MG63 (cell line): ENCODE results near the gene TLE6. TPM values are rescaled to one million over a fixed set of nuclear protein-coding genes. Genes with fewer than 3 reads are reported as not detected.

Experiments used
- DNase-seq: peaks from one replicate; pipeline ENCODE4 v3.0.0-alpha.2; 2020
- H3K27me3 ChIP-seq: fragments of 250-450 bp; sonication (Bioruptor Pico); 2 replicates; pipeline ENCODE4 v1.5.1; 2020; ENCODE audit warnings: mild to moderate bottlenecking, moderate library complexity
- H3K36me3 ChIP-seq: fragments of 250-450 bp; sonication (Bioruptor Pico); 2 replicates; pipeline ENCODE4 v1.5.1; 2020; ENCODE audit warnings: mild to moderate bottlenecking, moderate library complexity
- H3K4me3 ChIP-seq: fragments of 250-450 bp; sonication (Bioruptor Pico); 2 replicates; pipeline ENCODE4 v1.5.1; 2020; ENCODE audit warnings: mild to moderate bottlenecking, moderate library complexity
- H3K9me3 ChIP-seq: fragments of 250-450 bp; sonication (Bioruptor Pico); 2 replicates; pipeline ENCODE4 v1.5.1; 2020; ENCODE audit warnings: mild to moderate bottlenecking, moderate library complexity
- total RNA-seq: library from RNA; depleted of rRNA; stranded (reverse); fragments of >200 nt; shearing (Covaris generic); gene quantifications from 2 replicates; pipeline ENCODE4 v1.2.3, GENCODE V29; 2014; ENCODE audit warnings: low replicate concordance

Gene TLE6
- total RNA-seq, 1 experiment from 2014 or later: not detected

- Histone ChIP-seq H3K27me3 (no peaks in the 10 kb centered on the region), H3K4me3 (no peak overlapping the region), H3K36me3 (no peaks in the 10 kb centered on the region), H3K9me3 (no peaks in the 10 kb centered on the region)
- no peak for DNase-seq
These were observed 35.4 kb downstream of the TLE6 start for GRCh38 chr19:3012621-3013262.

GRCh38 chr19:3013263-3013725 is 35.9 kb downstream of the TLE6 start:
- no peak for DNase-seq
- H3K36me3 ChIP-seq: no peaks in the 10 kb centered on the region
- H3K27me3 ChIP-seq: no peaks in the 10 kb centered on the region
- no peaks in the 10 kb centered on the region for H3K9me3 ChIP-seq
- H3K4me3 ChIP-seq: no peak overlapping the region

DNA sequence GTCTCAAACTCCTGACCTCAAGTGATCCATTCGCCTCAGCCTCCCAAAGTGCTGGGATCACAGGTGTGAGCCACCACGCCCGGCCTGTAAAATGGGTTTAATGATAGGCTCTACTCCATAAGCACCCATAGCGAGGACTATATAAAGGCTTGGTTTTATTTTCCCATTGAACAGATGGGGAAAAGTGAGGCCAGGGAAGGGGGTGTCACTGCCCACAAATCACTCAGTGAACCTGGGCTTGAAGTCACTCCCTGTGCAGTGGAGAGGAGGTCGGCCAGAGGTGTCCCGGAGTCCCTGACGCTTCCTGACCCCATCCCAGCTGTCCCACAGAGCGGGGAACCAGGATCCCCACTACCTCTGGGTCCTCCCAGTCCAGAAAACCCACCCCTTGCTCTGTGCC is 36.8 kb downstream of the TLE6 start:
- no peaks in the 10 kb centered on the region for H3K27me3 ChIP-seq
- H3K36me3 ChIP-seq: no peaks in the 10 kb centered on the region
- H3K4me3 ChIP-seq: no peak overlapping the region
- DNase-seq: no peak
- no peaks in the 10 kb centered on the region for H3K9me3 ChIP-seq

DNA sequence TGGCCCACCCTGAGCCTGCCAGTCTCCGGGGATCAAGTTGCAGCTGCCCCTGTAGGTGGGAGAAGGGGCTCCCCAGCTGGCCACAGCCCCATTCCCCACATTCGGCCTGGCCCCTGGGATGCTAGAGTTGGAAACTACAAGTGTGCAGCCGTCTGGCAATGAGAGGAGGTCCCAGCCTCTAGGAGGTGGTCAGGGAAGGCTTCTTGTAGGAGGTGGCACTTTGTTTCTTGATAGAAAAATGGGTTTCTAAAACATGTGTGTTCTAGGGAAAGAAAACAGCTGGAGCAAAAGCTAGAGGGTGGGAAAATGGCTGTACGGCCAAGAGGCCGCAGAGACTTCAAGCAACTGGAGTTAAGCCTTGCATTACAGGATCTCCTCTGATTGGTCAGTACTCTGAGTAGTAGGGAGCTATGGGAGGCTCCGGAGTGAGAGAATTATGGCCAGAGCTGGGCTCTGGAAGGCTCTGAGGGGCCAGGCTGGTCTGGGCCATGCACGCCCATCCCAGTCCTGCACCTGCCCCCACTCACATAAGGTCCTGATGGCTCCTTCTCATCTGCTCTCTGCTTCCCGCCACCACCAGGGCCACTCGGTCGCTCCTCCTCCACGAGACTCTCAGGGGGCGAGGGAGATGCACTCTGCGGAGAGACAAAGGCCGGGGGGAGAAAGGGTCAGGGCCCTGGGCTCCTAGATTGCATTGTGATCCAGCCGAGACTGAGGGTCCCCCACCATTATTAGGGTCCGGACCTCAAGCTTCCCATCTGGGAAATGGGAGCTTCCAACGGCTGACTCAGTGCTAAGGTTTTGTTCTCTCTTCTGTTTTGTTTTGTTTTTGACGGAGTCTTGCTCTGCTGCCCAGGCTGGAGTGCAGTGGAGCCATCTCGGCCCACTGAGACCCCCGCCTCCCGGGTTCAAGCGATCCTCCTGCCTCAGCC is 38.0 kb downstream of the TLE6 start:
- Histone ChIP-seq H3K4me3 (no peak overlapping the region), H3K27me3 (no peaks in the 10 kb centered on the region)
- DNase-seq: no peak

GRCh38 chr19:3017923-3018322 is 40.6 kb downstream of the TLE6 start:
- H3K27me3 ChIP-seq: no peaks in the 10 kb centered on the region
- no peaks in the 10 kb centered on the region for H3K36me3 ChIP-seq
- no peak for DNase-seq
- H3K4me3 ChIP-seq: no peak overlapping the region
- H3K9me3 ChIP-seq: no peaks in the 10 kb centered on the region

More for the DNA sequence above, 38.0 kb downstream of the TLE6 start:
- no peaks in the 10 kb centered on the region for H3K9me3 ChIP-seq
- H3K36me3 ChIP-seq: no peaks in the 10 kb centered on the region

- no peaks in the 10 kb centered on the region for H3K27me3 ChIP-seq
- no peak overlapping the region for H3K4me3 ChIP-seq
- no peaks in the 10 kb centered on the region for H3K9me3 ChIP-seq
- no peak for DNase-seq
- H3K36me3 ChIP-seq: no peaks in the 10 kb centered on the region
These were observed 42.0 kb downstream of the TLE6 start for GRCh38 chr19:3019211-3019854.

DNA sequence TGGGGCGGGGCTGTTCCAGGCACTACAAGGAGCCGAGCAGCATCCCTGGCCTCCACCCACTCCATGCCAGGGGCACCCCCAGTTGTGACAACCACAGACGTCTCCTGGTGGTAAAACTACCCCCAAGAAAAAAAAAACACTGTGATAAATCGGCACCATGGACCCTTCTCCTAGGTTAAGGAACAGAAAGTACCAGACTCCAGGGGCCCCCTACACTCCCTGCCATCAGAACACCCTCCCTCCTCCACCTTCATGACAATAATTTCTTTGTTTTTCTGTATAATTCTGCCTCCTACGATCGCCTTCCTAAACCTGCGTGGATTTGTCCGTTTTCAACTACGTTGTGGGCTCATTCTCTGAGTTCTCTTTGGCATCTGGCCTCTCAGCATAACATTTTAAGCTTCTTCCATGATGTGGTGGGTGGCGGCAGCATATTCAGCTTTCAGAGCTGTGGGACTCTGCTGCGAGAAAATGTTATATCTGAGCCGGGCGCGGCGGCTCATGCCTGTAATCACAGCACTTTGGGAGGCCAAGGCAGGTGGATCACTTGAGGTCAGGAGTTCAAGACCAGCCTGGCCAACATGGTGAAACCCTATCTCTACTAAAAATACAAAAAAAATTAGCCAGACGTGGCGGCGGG is 43.1 kb downstream of the TLE6 start:
- no peaks in the 10 kb centered on the region for H3K36me3 ChIP-seq
- no peak for DNase-seq
- H3K27me3 ChIP-seq: no peaks in the 10 kb centered on the region
- H3K4me3 ChIP-seq: no peak overlapping the region
- no peaks in the 10 kb centered on the region for H3K9me3 ChIP-seq

- DNase-seq: no peak
- Histone ChIP-seq H3K4me3 (no peak overlapping the region), H3K36me3 (no peaks in the 10 kb centered on the region), H3K9me3 (no peaks in the 10 kb centered on the region), H3K27me3 (no peaks in the 10 kb centered on the region)
These were observed 47.1 kb downstream of the TLE6 start for GRCh38 chr19:3024509-3024869.

DNA sequence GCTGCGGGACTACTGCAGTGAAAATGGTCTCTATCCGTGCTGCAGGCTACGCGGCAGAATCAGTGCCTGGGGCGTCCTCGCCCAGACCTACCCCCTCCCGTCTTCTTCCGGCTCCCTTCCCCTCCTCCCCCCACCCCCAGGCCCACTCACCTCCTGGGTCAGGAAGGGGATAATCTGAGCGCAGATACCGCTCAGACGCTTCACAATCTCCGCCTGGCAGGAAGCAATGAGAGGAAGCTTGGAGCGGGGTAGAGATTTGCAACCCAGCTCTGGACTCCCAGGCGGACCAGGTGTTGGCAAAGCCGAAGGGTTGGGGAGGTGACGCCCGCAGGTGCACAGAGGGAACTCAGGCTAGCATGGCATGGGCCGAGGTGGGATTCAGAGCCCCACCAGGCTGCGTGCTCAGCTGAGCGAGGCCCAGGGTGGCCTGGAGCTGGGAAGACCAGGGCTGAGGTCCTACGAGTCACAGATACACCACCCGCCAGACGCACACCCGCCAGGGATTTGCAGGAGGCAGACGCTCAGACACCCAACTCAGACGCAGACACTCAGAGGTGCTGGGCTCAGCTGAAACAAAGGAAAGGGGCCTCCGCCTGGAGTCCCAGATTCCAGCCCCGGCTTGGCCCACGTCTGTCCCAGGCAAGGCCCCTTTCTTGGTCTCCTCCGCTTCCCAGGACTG is 47.6 kb downstream of the TLE6 start:
- H3K27me3 ChIP-seq: no peaks in the 10 kb centered on the region
- H3K4me3 ChIP-seq: no peak overlapping the region
- no peaks in the 10 kb centered on the region for H3K36me3 ChIP-seq
- no peaks in the 10 kb centered on the region for H3K9me3 ChIP-seq
- no peak for DNase-seq

- Histone ChIP-seq H3K9me3 (no peaks in the 10 kb centered on the region), H3K36me3 (no peaks in the 10 kb centered on the region), H3K4me3 (no peak overlapping the region), H3K27me3 (no peaks in the 10 kb centered on the region)
- DNase-seq: no peak
These were observed 48.2 kb downstream of the TLE6 start for GRCh38 chr19:3025549-3025886.

DNA sequence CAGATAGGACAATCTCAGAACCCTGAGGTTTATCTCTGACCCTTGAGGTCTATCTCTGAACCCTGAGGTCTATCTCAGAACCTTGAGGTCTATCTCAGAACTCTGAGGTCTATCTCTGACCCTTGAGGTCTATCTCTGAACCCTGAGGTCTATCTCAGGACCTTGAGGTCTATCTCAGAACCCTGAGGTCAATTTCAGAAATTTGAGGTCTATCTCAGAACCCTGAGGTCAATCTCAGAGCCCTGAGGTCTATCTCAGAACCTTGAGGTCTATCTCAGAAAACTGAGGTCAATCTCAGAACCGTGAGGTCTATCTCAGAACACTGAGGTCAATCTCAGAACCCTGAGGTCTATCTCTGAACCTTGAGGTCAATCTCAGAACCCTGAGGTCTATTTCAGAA is 49.4 kb downstream of the TLE6 start:
- Histone ChIP-seq H3K4me3 (no peak overlapping the region), H3K27me3 (no peaks in the 10 kb centered on the region), H3K36me3 (no peaks in the 10 kb centered on the region), H3K9me3 (no peaks in the 10 kb centered on the region)
- DNase-seq: no peak

DNA sequence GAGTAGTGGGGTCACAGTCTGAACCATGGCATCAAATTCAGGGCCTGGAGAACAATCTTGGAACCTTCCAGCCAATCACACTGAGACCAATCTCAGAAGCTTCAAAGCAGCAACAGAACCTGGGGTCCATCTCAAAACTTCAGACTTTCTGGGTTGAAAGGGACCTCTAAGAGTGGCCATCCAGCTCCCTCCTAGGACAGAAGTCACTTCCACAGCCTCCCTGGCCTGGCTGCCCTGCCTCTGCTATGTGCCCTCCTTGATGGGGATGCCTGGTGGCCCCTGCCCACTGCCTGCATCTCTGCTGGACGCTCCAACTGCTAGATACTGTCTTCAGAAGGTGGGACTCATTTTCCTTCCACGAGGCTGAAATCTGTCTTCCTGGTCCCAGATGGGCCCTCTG is 49.9 kb downstream of the TLE6 start:
- no peaks in the 10 kb centered on the region for H3K9me3 ChIP-seq
- DNase-seq: no peak
- no peaks in the 10 kb centered on the region for H3K27me3 ChIP-seq
- H3K36me3 ChIP-seq: no peaks in the 10 kb centered on the region
- H3K4me3 ChIP-seq: no peak overlapping the region

DNA sequence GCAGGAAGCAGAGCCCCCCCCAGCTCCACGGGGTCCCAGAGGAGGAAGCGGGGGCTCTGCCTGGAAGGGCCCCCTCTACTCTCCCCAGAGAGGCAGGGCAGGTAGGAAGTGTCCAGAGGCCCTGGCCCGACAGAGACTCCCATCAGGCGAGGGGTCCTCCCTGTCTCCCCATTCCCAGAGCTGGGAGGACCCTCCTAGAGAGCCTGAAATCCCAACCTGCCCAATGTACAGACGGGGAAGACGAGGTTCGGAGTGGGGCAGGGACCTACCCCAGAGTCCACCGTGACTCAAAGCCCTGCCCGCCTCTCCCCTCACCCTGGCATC is 50.6 kb downstream of the TLE6 start:
- Histone ChIP-seq H3K4me3 (no peak overlapping the region), H3K9me3 (no peaks in the 10 kb centered on the region), H3K27me3 (no peaks in the 10 kb centered on the region), H3K36me3 (no peaks in the 10 kb centered on the region)
- no peak for DNase-seq

GRCh38 chr19:3028305-3029064 is 51.1 kb downstream of the TLE6 start:
- no peak for DNase-seq
- no peaks in the 10 kb centered on the region for H3K9me3 ChIP-seq
- peak overlapping the region; percentile 29 for H3K4me3 ChIP-seq
- H3K36me3 ChIP-seq: no peaks in the 10 kb centered on the region
- H3K27me3 ChIP-seq: no peaks in the 10 kb centered on the region

GRCh38 chr19:3029065-3029923 is 51.9 kb downstream of the TLE6 start, which contains the start of gene TLE2:
TLE2 (minus strand) TSS chr19:3029280; CDS start chr19:3028904, 376 bp downstream.
- H3K27me3 ChIP-seq: no peaks in the 10 kb centered on the region
- H3K9me3 ChIP-seq: no peaks in the 10 kb centered on the region
- H3K36me3 ChIP-seq: no peaks in the 10 kb centered on the region
- peak within 1 kb of the TSS; percentile 29 for H3K4me3 ChIP-seq
- DNase-seq: no peak
